Activated CD8-positive, alpha-beta memory T cell treated with anti-CD3 and anti-CD28 coated beads, Interleukin-2, amount 50 U/mL, for 48 hours (primary cell): ENCODE measurements around the gene POU5F1.
"Not testable (repeated sequence)": the region's sequence is repeated elsewhere in the genome, so short reads cannot be mapped to it uniquely, and the experiment has no call there.

ENCODE experiments used
- DNase-seq: peaks from one replicate; pipeline ENCODE4 v3.0.0-alpha.2; 2020

The POU5F1 gene

DNA sequence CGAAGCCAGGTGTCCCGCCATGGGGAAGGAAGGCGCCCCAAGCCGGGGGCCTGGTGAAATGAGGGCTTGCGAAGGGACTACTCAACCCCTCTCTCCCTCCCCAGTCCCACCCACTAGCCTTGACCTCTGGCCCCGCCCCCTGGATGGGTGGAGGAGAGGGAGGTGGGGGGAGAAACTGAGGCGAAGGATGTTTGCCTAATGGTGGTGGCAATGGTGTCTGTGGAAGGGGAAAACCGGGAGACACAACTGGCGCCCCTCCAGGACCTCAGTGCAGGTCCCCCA lies at the start of gene POU5F1:
Gene POU5F1 (minus strand): TSS at position 83 of the 282 bp plus-strand sequence. CDS start 62 bp downstream, at position 21.
- no peak for DNase-seq

DNA sequence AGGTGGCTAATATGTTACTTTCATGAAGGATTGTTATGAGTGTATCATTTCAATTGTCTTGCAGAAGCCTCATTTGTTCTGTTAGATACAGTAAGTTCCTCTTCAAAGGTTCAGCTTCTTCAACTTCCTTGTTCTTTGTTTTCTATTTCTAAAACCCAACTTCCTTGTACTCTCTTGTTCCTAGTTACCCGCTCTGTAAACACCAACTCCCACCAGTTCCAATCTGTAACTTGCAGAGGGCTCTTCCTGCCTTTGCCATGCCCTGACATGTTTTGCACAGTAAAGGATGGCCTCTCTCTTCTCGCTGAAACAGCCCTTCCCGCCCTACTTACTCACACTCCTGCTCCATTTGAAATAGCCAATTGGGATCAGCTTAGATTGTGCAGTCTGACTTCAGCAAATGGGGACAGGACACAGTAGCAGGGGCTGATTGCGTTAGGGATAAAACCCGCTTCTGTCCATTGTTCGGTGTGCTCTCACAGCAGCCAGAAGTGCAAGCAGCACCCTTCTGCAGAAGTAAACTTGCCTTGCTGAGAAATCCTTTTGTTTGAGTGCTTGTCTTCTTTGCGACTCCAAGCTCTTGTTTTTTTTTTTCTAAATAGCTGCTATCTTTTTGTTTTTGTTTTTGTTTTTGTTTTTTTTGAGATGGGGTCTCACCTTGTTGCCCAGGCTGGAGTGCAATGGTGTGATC lies 45.9 kb upstream of the POU5F1 start:
- no peak for DNase-seq

DNA sequence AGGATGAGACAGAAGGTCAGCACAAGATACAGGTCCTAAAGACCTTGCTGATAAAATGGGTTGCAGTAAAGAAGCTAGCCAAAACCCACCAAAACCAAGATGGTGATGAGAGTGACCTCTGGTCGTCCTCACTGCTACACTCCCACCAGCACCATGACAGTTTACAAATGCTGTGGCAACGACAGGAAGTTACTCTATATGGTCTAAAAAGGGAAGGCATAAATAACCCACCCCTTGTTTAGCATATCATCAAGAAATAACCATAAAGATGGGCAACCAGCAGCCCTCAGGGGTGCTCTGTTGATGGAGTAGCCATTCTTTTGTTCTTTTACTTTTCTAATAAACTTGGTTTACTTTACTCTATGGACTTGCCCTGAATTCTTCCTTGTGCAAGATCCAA lies 44.7 kb upstream of the POU5F1 start:
- DNase-seq = not testable (repeated sequence)

- no peak for DNase-seq
Observed at GRCh38 chr6:31214516-31214915, 44.0 kb upstream of the POU5F1 start.

DNA sequence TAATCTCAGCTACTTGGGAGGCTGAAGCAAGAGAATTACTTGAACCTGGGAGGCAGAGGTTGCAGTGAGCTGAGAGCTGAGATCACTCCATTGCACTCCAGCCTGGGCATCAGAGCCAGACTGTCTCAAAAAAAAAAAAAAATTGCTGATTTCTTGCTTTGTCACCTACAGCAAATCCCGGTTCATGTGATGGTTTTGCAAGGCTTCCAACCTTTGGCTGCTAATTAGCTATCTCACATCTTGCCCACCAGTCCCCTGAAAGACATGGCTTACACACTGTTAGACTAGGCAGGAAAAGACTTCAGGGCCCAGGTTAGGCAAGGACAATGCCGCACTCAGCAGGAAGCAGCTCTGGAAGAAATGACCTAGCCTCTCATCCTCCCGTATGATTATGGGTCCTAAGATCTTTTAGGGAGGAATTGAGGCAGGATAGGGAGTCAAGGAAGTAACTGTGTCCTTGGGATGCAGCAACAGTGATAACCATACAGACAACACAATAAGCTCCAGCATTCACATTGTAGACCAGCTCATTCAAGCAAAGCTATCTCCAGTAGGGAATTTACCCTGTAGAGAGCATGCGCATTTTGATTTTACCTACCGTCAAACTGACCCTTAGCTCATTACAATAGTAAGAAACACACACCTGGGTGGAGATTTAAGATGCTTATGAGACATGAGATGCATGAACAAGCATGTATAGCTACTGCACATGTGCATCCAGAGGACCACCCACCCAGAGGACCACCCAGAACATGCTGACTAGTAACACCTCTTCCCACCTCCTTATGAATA lies 40.5 kb upstream of the POU5F1 start:
- no peak for DNase-seq

DNA sequence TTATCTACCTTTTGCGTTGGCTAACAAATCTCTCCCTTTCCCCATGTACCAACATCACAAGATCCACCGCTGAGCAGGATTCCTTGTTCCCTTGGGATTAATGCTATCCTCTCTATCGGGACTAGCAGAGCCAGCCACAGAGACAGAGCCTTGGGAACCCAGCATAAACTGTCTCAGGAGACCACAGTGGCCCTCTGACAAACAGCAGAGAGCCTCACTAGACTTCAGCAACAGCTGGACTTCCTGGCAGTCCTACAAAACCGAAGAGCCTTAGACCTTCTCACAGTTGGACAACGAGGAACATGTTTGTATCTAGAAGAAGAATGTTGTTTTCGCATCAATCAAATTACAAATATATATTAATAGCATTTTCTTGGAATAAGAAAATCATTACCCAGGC lies 39.6 kb upstream of the POU5F1 start:
- no peak for DNase-seq

GRCh38 chr6:31209137-31209536 lies 38.7 kb upstream of the POU5F1 start:
- DNase-seq = no peak

DNA sequence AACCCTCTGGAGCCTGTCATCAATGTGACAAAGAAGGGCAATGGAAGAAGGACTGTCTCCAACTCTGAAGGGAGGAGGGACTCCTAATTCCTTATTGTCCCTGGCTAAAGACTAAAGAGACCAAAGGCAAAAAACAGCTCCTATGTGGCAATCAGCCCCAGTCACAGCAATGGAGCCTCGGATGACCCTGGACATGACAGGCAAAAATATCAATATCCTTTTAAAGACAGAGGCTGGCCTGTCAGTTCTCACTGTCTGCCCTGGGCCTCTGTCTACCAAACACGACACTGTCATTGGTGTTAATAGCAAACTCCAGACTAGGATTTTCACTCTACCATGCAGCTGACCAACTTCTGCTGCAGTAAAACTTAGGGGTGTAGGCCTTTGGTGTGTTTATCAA lies 38.0 kb upstream of the POU5F1 start:
- no peak for DNase-seq

DNA sequence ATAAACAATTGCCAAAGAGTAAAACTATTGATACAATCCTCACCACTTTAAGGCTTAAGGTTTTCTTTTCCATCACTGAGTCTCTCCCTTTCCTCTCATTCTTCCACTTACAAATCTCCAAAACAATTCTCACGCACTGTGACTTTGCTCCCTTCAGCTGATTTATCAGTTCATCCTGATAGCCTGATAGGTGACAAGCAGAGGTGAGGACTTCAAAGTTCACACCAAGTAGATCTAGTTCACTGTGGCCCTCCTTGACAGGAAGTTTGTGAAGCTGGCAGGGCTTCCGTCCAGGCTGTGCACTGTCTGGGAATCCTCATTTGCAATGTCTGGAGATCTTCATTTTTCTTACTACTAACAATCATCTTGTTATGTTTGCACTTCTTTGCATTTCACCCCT lies 35.2 kb upstream of the POU5F1 start:
- no peak for DNase-seq

GRCh38 chr6:31204751-31205145 lies 34.3 kb upstream of the POU5F1 start:
- DNase-seq = no peak

- DNase-seq = peak; percentile 64
Observed at GRCh38 chr6:31203345-31203979, 33.0 kb upstream of the POU5F1 start.

- DNase-seq = no peak
Observed at GRCh38 chr6:31202259-31203166, 32.0 kb upstream of the POU5F1 start.

GRCh38 chr6:31199105-31199452 lies 28.6 kb upstream of the POU5F1 start:
- not testable (repeated sequence) for DNase-seq

DNA sequence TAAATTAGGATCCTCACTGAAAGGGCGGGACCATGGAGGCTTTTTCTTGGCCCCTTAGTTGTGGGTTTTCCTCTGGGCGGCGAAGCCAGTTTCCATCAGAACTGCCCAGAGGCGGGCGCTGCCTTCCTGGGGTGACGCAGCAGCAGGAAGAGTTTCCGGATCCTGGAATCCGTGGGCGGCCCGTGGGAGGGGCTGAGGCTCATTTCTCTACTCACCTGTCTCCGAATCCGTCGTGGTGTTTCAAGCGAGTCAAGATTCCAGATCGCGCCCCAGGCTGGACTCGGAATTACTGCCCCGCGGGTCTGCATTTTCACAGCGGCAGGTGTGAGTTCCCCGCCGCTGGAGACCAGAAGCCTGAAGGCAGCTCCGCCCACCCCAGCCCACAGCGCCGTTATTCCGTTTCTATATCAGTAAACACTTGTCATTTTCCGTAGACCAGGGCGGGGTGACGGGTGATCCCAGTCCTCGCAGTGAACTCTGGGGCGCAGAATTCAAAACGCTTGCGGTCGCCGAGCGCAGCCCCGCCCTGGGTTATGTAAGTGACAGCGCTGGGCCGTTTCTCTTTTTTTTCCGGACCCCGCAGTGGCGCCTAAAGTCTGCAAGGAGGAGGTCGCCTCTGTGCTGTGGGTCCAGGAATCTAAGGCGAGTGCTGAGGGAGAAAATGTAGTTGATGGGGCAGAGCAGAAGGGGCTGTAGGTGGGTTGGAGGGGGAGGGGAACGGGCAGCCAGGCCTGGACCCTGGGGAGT lies 27.2 kb upstream of the POU5F1 start:
- peak; percentile 92 for DNase-seq

DNA sequence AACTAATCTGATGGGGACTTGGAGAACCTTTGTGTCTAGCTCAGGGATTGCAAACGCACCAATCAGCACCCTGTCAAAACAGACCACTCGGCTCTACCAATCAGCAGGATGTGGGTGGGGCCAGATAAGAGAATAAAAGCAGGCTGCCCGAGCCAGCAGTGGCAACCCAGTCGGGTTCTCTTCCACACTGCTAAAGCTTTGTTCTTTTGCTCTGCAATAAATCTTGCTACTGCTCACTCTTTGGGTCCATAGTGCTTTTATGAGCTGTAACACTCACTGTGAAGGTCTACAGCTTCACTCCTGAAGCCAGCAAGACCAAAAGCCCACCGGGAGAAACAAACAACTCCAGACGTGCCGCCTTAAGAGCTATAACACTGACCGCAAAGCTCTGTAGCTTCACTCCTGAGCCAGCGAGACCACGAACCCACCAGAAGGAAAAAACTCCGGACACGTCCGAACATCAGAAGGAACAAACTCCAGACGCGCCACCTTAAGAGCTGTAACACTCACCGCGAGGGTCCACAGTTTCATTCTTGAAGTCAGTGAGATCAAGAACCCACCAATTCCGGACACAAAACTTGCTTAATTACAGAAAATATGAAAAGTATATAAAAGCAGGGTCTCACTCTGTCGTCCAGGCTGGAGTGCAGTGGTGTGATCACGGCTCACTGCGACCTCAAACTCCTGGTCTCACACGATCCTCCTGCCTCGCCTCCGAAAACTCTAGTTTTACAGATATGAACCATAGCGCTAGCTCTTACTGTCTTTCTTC lies 26.0 kb upstream of the POU5F1 start:
- not testable (repeated sequence) for DNase-seq

GRCh38 chr6:31195308-31195979 lies 25.0 kb upstream of the POU5F1 start:
- DNase-seq = not testable (repeated sequence)

GRCh38 chr6:31194061-31194834 lies 23.8 kb upstream of the POU5F1 start:
- peak; percentile 18 for DNase-seq

DNA sequence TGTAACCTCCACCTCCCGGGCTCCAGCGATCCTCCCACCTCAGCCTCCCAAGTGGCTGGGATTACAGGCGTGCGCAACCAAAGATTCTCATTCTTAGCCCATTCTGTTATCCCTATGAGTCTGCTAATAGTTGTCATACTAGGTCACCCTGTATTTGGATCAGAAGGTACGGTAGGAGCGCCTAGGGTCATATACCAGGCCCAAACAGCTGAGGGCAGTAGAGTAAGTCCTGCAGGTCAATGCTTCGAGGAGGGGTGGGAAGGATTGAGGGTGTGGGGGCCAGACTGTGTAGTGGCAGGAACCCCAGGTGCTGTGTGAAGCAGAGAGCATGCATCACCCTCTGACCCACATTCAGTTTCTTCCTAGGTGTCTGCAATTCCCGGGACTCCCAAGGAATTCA lies 22.7 kb upstream of the POU5F1 start:
- no peak for DNase-seq

GRCh38 chr6:31192431-31193105 lies 22.1 kb upstream of the POU5F1 start:
- DNase-seq = peak; percentile 67

DNA sequence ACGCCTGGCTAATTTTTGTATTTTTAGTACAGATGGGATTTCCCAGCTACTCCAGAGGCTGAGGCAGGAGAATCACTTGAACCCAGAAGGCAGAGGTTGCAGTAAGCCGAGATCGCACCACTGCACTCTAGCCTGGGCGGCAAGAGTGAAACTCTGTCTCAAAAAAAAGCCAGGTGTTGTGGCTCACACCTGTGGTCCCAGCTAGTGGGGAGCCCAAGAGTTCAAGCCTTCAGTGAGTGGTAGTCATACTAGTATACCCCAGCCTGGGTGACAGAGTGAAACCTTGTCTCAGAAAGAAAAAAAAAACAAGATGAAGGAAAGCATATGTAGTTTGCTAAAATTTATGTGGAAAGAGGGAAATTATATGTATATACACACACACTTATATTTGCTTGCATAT lies 20.0 kb upstream of the POU5F1 start:
- no peak for DNase-seq
